K562 (cell line): ENCODE data around the gene THAP8. TPM values are rescaled to one million over a fixed set of nuclear protein-coding genes. Genes with fewer than 3 reads are reported as not detected.
A peak's percentile ranks its signal among the peaks of the same experiment; 100 is the strongest.

Experiments
- ATAC-seq: fragments of 200-7000 bp; cut with Tn5 transposase; 3 replicates; pipeline ENCODE4 v1.9.1; 2020; ENCODE audit warnings: moderate library complexity
- BruUV-seq: library from RNA; stranded (reverse); fragments of 400-500 nt; replicated peaks from 2 replicates; lab custom pipeline; 2021; lab: Mats Ljungman, UMichigan
- CTCF ChIA-PET: fragments of 300-600 bp; formaldehyde crosslinking; extraction: SDS; loops from one replicate; lab custom pipeline; 2021; ENCODE audit warnings: low intra/inter-chr PET ratio; lab: Yijun Ruan, JAX
- POLR2A ChIA-PET: fragments of 300-600, 350-650 bp; sonication (Branson Sonifier 250); formaldehyde crosslinking; extraction: SDS; loops from one replicate; lab custom pipeline; 2021; ENCODE audit warnings: antibody characterized with exemption, inconsistent platforms; lab: Yijun Ruan, JAX
- DNase-seq, 4 experiments: peaks; one replicate each; pipeline versions ENCODE4 v3.0.0 to v3.0.0-alpha.2; 2011 to 2018; ENCODE audit warnings: low spot score in 3 of 4, mixed read lengths in 3 of 4; ENCODE audit errors: extremely low read depth in 1 of 4
- FAIRE-seq: peaks from 2 replicates; lab custom pipeline; 2011; peaks lifted over from hg19 to GRCh38; lab: Jason Lieb, UNC
- H2AFZ ChIP-seq: 2 replicates; pipeline ENCODE4 v1.6.0; 2011; ENCODE audit warnings: low read depth, low read length, control low read depth, inconsistent platforms
- H3K27ac ChIP-seq: fragments of 200-600 bp; 3 replicates; pipeline ENCODE4 v1.8.0; 2011; ENCODE audit warnings: low read depth, mild to moderate bottlenecking, control low read depth, inconsistent platforms, low read length, moderate library complexity, mixed read lengths; ENCODE audit errors: extremely low read depth
- H3K27me3 ChIP-seq, 2 experiments: fragments of 300-600 bp in 1 of 2; 2 replicates in 1 of 2; 3 replicates in 1 of 2; pipeline versions ENCODE4 v1.6.0 to v1.8.0; 2011; ENCODE audit warnings: inconsistent platforms in 2 of 2, low read length in 2 of 2, mild to moderate bottlenecking in 1 of 2, mixed read lengths in 1 of 2, moderate library complexity in 1 of 2; ENCODE audit not compliant: control insufficient read depth in 2 of 2, insufficient read depth in 2 of 2
- H3K36me3 ChIP-seq: fragments of 300-600 bp; 3 replicates; pipeline ENCODE4 v1.8.0; 2011; ENCODE audit warnings: mild to moderate bottlenecking, low read length, inconsistent platforms; ENCODE audit not compliant: control insufficient read depth, insufficient read depth
- H3K4me1 ChIP-seq, 2 experiments: fragments of 200-600 bp in 1 of 2; replicated peaks in 1 of 2; 2 replicates in 1 of 2; 3 replicates in 1 of 2; pipeline versions ENCODE4 v1.5.1 to v1.8.0; 2011; ENCODE audit warnings: inconsistent platforms in 2 of 2, low read length in 2 of 2, mild to moderate bottlenecking in 1 of 2, mixed read lengths in 1 of 2, moderate library complexity in 1 of 2; ENCODE audit not compliant: control insufficient read depth in 2 of 2, insufficient read depth in 2 of 2
- H3K4me2 ChIP-seq: 2 replicates; pipeline ENCODE4 v1.6.1; 2011; ENCODE audit warnings: low read length, control low read depth, inconsistent platforms, mixed read lengths; ENCODE audit not compliant: insufficient read depth
- H3K4me3 ChIP-seq: fragments of 200-600 bp; sonication (generic), shearing (Covaris generic); 2 replicates; pipeline ENCODE4 v1.5.1; 2016; ENCODE audit warnings: control low read depth, inconsistent platforms
- H3K79me2 ChIP-seq: fragments of 200-600 bp; 3 replicates; pipeline ENCODE4 v1.8.0; 2011; ENCODE audit warnings: low read length, inconsistent platforms; ENCODE audit not compliant: control insufficient read depth, insufficient read depth
- H3K9ac ChIP-seq, 2 experiments: 2 replicates each; pipeline versions ENCODE4 v1.6.0 to v1.6.1; 2011; ENCODE audit warnings: low read depth in 2 of 2, low read length in 2 of 2, control low read depth in 1 of 2, inconsistent platforms in 1 of 2, mild to moderate bottlenecking in 1 of 2, mixed read lengths in 1 of 2; ENCODE audit not compliant: insufficient read depth in 1 of 2
- H3K9me1 ChIP-seq: one replicate; pipeline ENCODE4 v1.6.0; 2011; ENCODE audit warnings: inconsistent platforms, mild to moderate bottlenecking, low read length, moderate library complexity; ENCODE audit not compliant: control insufficient read depth, insufficient read depth
- H3K9me3 ChIP-seq: replicated peaks from 2 replicates; pipeline ENCODE4 v1.5.1; 2011; ENCODE audit warnings: low read depth, low read length, inconsistent platforms; ENCODE audit not compliant: control insufficient read depth, insufficient read depth
- H4K20me1 ChIP-seq: replicated peaks from 2 replicates; pipeline ENCODE4 v1.6.1; 2011; ENCODE audit warnings: low read length, inconsistent platforms, mixed read lengths; ENCODE audit not compliant: control insufficient read depth, insufficient read depth
- KLF16 ChIP-seq: IDR thresholded peaks from 2 replicates; pipeline ENCODE4 v1.6.1; 2016; ENCODE audit warnings: antibody characterized with exemption
- NFRKB ChIP-seq: fragments of 450-650 bp; IDR thresholded peaks from 2 replicates; pipeline ENCODE4 v1.6.1; 2016; ENCODE audit warnings: low read depth
- RAD21 ChIP-seq, 2 experiments: fragments of 250-450 bp in 1 of 2; fragments of 450-650 bp in 1 of 2; sonication (Bioruptor Pico) in 1 of 2; formaldehyde crosslinking in 1 of 2; IDR thresholded peaks in 1 of 2; conservative IDR thresholded peaks in 1 of 2; 2 replicates each; pipeline versions ENCODE4 v1.4.0 to v1.8.0; 2020 to 2022; ENCODE audit warnings: mild to moderate bottlenecking in 2 of 2, moderate library complexity in 1 of 2
- TEAD1 ChIP-seq, 2 experiments: fragments of 450-650 bp in 1 of 2; sonication (generic) in 1 of 2; formaldehyde crosslinking; IDR thresholded peaks; 2 replicates each; pipeline versions ENCODE4 v1.4.0 to v1.8.0; 2020 to 2022; ENCODE audit warnings: mild to moderate bottlenecking in 2 of 2, missing genetic modification reagents in 1 of 2
- YY1 ChIP-seq, 3 experiments: IDR thresholded peaks; 2 replicates each; pipeline ENCODE4 v1.6.1; 2011; ENCODE audit warnings: low read length in 2 of 3, mild to moderate bottlenecking in 2 of 3, moderate library complexity in 2 of 3, borderline replicate concordance in 1 of 3, control low read depth in 1 of 3, low read depth in 1 of 3; ENCODE audit not compliant: insufficient read depth in 3 of 3, insufficient replicate concordance in 2 of 3, control insufficient read depth in 1 of 3, insufficient read length in 1 of 3; ENCODE audit errors: extremely low read depth in 1 of 3
- ZNF232 ChIP-seq: sonication (generic); formaldehyde crosslinking; IDR thresholded peaks from 2 replicates; pipeline ENCODE4 v1.8.0; 2022; ENCODE audit warnings: mild to moderate bottlenecking, missing genetic modification reagents
- ZNF77 ChIP-seq: fragments of 250-450 bp; sonication (Bioruptor Pico); IDR thresholded peaks from 2 replicates; pipeline ENCODE4 v1.5.0; 2020
- WGBS: fragments of 100-300 bp; shearing (Covaris generic); methylation state at CpG from one replicate; pipeline ENCODE4 v1.1.6; 2016; ENCODE audit warnings: low coverage, mixed read lengths; ENCODE audit not compliant: insufficient coverage; ENCODE audit errors: missing lambda C conversion rate; 5-methylcytosine and 5-hydroxymethylcytosine counted together
- in situ Hi-C: fragments of 300-500 bp; cut with MboI; formaldehyde crosslinking; loops from 4 replicates; pipeline ENCODE4 v1.15.0; 2018; ENCODE audit warnings: inconsistent platforms, mixed read lengths
- intact Hi-C: fragments of 100-400 bp; cut with micrococcal nuclease; formaldehyde crosslinking; loops from 2 replicates; pipeline ENCODE4 v1.14.2; 2022
- polyA plus RNA-seq, 8 experiments: library from polyadenylated mRNA; depleted of rRNA in 4 of 8; stranded (reverse) in 5 of 8; unstranded in 3 of 8; fragments of >200 nt; fragmentation: Nextera tagmentation in 2 of 8; fragmentation: Illumina TruSeq in 1 of 8; extraction: Ambion mirVana in 2 of 8; extraction: Trizol in 1 of 8; gene quantifications; 2 replicates each; pipeline versions ENCODE4 v1.2.1 to v1.2.3, GENCODE V29; 2011 to 2014; ENCODE audit warnings: inconsistent platforms in 1 of 8, missing spikeins in 1 of 8
- total RNA-seq, 7 experiments: library from RNA; depleted of rRNA in 6 of 7; stranded (reverse); fragments of >200 nt in 6 of 7; fragmentation: Illumina TruSeq in 2 of 7; extraction: Trizol in 2 of 7; gene quantifications; 2 replicates each; pipeline versions ENCODE4 v1.2.1 to v1.2.3, GENCODE V29; 2011 to 2021; ENCODE audit warnings: low replicate concordance in 1 of 7
- TF ChIP-seq, protein P1 (sequence below): fragments of 250-450 bp; sonication (Bioruptor Pico); IDR thresholded peaks from 2 replicates; pipeline ENCODE4 v1.8.0; 2022; ENCODE audit warnings: inconsistent platforms
- TF ChIP-seq, protein P2 (sequence below): sonication (generic); formaldehyde crosslinking; IDR thresholded peaks from 2 replicates; pipeline ENCODE4 v1.8.1; 2023; ENCODE audit warnings: mild to moderate bottlenecking, missing genetic modification reagents
- TF ChIP-seq, protein P3 (sequence below): fragments of 450-650 bp; IDR thresholded peaks from 2 replicates; pipeline ENCODE4 v1.6.1; 2016; ENCODE audit warnings: mild to moderate bottlenecking

The THAP8 gene
- total and polyA plus RNA-seq, 9 of the 15 experiments (the other 6 are each of a cell fraction or from before 2014, with no cell fraction given): 0.11 to 2.0 (median 0.94) TPM

DNA sequence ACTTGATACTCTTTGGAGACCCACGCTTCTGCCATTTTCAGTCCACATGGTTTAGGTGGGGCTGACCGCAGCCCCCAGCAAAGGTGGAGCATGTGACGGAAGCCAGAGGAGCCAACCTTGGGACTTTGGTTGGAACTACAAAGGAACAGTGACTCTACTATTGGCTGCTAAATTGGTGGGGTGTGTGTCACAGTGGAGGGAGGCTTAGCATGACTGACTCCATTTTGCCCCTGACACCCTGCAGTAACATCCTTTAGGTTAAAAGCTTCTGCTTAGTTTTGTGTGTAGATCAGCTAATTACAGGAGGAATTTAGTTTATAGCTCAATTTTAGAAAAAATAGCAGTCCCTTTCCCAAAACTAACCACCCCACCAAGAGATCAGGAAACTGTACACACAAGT, 52.5 kb downstream of the THAP8 start (continued):
- 0 out of 4 replicates have a peak, but pooled peaks of 1 of the 2 experiments have one; percentile 48 for TF ChIP-seq TEAD1 (CRISPR knock-in tag; IDR thresholded peaks at IDR 0.05)
- TF ChIP-seq, all 486 proteins: peak for 9

GRCh38 chr19:35996777-35997176, 57.3 kb downstream of the THAP8 start:
- Histone ChIP-seq H3K9me3 (no peaks in the 10 kb centered on the region), H3K27me3 (no peaks in the 10 kb centered on the region), H3K79me2 (peaks cover 28% of the 10 kb centered on the region), H3K4me2 (peak overlapping the region; percentile 83; the same call in 1 of the 2 replicates), H4K20me1 (peaks cover 4% of the 10 kb centered on the region; the same call in 1 of the 2 replicates), H3K27ac (no peak overlapping the region), H3K4me1 (peaks cover 9 to 29% of the 10 kb centered on the region in 2 experiments; a peak in 4 of 5 replicates), H3K9ac (peak overlapping the region in 1 of 2 experiments; percentile 91; a peak in 1 of 4 replicates), H3K36me3 (peaks cover 25% of the 10 kb centered on the region; the same call in 2 of the 3 replicates), H3K4me3 (no peak overlapping the region), H3K9me1 (peaks cover 3% of the 10 kb centered on the region), H2AFZ (no peak overlapping the region)
- POLR2A ChIA-PET: no interaction called here
- BruUV-seq: no TSS peak
- TF ChIP-seq, protein P1, sequence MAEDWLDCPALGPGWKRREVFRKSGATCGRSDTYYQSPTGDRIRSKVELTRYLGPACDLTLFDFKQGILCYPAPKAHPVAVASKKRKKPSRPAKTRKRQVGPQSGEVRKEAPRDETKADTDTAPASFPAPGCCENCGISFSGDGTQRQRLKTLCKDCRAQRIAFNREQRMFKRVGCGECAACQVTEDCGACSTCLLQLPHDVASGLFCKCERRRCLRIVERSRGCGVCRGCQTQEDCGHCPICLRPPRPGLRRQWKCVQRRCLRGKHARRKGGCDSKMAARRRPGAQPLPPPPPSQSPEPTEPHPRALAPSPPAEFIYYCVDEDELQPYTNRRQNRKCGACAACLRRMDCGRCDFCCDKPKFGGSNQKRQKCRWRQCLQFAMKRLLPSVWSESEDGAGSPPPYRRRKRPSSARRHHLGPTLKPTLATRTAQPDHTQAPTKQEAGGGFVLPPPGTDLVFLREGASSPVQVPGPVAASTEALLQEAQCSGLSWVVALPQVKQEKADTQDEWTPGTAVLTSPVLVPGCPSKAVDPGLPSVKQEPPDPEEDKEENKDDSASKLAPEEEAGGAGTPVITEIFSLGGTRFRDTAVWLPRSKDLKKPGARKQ: no peak
- TF ChIP-seq NFRKB: no peak
- no peak for TF ChIP-seq ZNF77
- TF ChIP-seq KLF16: no peak
- no peak for TF ChIP-seq RAD21 (CRISPR knock-in tag; conservative IDR thresholded peaks at IDR 0.05 in 1 of 2, IDR thresholded peaks at IDR 0.05 in 1 of 2)
- TF ChIP-seq ZNF232 (CRISPR knock-in tag): no peak
- TF ChIP-seq YY1 (IDR thresholded peaks at IDR 0.05; ENCODE audit: borderline replicate concordance in 1 of 3, control insufficient read depth in 1 of 3, extremely low read depth in 1 of 3, insufficient read depth in 3 of 3, insufficient read length in 1 of 3, insufficient replicate concordance in 2 of 3, low read depth in 1 of 3, low read length in 2 of 3): no peak
- TF ChIP-seq, protein P2, sequence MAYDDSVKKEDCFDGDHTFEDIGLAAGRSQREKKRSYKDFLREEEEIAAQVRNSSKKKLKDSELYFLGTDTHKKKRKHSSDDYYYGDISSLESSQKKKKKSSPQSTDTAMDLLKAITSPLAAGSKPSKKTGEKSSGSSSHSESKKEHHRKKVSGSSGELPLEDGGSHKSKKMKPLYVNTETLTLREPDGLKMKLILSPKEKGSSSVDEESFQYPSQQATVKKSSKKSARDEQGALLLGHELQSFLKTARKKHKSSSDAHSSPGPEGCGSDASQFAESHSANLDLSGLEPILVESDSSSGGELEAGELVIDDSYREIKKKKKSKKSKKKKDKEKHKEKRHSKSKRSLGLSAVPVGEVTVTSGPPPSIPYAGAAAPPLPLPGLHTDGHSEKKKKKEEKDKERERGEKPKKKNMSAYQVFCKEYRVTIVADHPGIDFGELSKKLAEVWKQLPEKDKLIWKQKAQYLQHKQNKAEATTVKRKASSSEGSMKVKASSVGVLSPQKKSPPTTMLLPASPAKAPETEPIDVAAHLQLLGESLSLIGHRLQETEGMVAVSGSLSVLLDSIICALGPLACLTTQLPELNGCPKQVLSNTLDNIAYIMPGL: no peak
- TF ChIP-seq, protein P3, sequence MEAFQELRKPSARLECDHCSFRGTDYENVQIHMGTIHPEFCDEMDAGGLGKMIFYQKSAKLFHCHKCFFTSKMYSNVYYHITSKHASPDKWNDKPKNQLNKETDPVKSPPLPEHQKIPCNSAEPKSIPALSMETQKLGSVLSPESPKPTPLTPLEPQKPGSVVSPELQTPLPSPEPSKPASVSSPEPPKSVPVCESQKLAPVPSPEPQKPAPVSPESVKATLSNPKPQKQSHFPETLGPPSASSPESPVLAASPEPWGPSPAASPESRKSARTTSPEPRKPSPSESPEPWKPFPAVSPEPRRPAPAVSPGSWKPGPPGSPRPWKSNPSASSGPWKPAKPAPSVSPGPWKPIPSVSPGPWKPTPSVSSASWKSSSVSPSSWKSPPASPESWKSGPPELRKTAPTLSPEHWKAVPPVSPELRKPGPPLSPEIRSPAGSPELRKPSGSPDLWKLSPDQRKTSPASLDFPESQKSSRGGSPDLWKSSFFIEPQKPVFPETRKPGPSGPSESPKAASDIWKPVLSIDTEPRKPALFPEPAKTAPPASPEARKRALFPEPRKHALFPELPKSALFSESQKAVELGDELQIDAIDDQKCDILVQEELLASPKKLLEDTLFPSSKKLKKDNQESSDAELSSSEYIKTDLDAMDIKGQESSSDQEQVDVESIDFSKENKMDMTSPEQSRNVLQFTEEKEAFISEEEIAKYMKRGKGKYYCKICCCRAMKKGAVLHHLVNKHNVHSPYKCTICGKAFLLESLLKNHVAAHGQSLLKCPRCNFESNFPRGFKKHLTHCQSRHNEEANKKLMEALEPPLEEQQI: no peak
- intact Hi-C loops: loop anchor here (5.0 to 10.0 kb wide), 2 partner anchors 56 to 118 kb away; partner anchors contain the start of genes OVOL3, POLR2I, TBCB and THAP8
- in situ Hi-C loops: no loop called here
- WGBS: 79% methylated on average over 8 of the region's 8 CpGs
- ATAC-seq: no peak
- CTCF ChIA-PET: no interaction called here
- no peak for DNase-seq
- no peak for FAIRE-seq
